PC-9 (cell line): ENCODE data around the gene RNF166. TPM values are rescaled to one million over a fixed set of nuclear protein-coding genes. Genes with fewer than 3 reads are reported as not detected.

Experiments
- BruUV-seq: library from RNA; stranded (reverse); fragments of 400-500 nt; replicated peaks from 2 replicates; lab custom pipeline; 2021; lab: Mats Ljungman, UMichigan
- CTCF ChIA-PET: fragments of 300-600 bp; sonication (Branson Sonifier 250); formaldehyde crosslinking; loops from one replicate; lab custom pipeline; 2022; ENCODE audit warnings: antibody characterized with exemption; lab: Charles Lee
- POLR2A ChIA-PET: fragments of 300-600 bp; sonication (Branson Sonifier 250); formaldehyde crosslinking; loops from one replicate; lab custom pipeline; 2022; ENCODE audit warnings: antibody characterized with exemption; ENCODE audit not compliant: unreplicated experiment; lab: Charles Lee
- DNase-seq, 2 experiments: peaks; one replicate each; pipeline versions ENCODE4 v3.0.0 to v3.0.0-alpha.2; 2015 to 2022; ENCODE audit warnings: mixed read lengths in 1 of 2
- H2AFZ ChIP-seq: fragments of 200-600 bp; sonication (generic); 2 replicates; pipeline ENCODE4 v1.8.1; 2017; ENCODE audit warnings: antibody characterized with exemption
- H3F3A ChIP-seq: fragments of 200-600 bp; sonication (generic); 2 replicates; pipeline ENCODE4 v1.8.1; 2017; ENCODE audit warnings: antibody characterized with exemption, mild to moderate bottlenecking, low read depth; ENCODE audit not compliant: insufficient read depth
- H3K27ac ChIP-seq: fragments of 200-600 bp; sonication (generic); 2 replicates; pipeline ENCODE4 v1.6.1; 2016; ENCODE audit warnings: mixed run types
- H3K27me3 ChIP-seq: fragments of 200-600 bp; sonication (generic); 2 replicates; pipeline ENCODE4 v1.6.1; 2016; ENCODE audit warnings: low read depth, mixed run types; ENCODE audit not compliant: insufficient read depth
- H3K36me3 ChIP-seq: fragments of 200-600 bp; sonication (generic); 2 replicates; pipeline ENCODE4 v1.6.1; 2016; ENCODE audit warnings: low read depth, mixed run types
- H3K4me1 ChIP-seq: fragments of 200-600 bp; sonication (generic); replicated peaks from 2 replicates; pipeline ENCODE4 v1.6.1; 2016; ENCODE audit warnings: mixed run types; ENCODE audit not compliant: insufficient read depth
- H3K4me2 ChIP-seq: fragments of 200-600 bp; sonication (generic); 2 replicates; pipeline ENCODE4 v1.6.1; 2017; ENCODE audit warnings: mixed run types
- H3K4me3 ChIP-seq: fragments of 200-600 bp; sonication (generic); 2 replicates; pipeline ENCODE4 v1.6.1; 2016; ENCODE audit warnings: mixed run types
- H3K79me2 ChIP-seq: fragments of 200-600 bp; sonication (generic); 2 replicates; pipeline ENCODE4 v1.6.1; 2017; ENCODE audit warnings: low read depth, mixed run types
- H3K9me2 ChIP-seq: fragments of 200-600 bp; sonication (generic); 2 replicates; pipeline ENCODE4 v1.8.1; 2017; ENCODE audit warnings: mild to moderate bottlenecking; ENCODE audit not compliant: insufficient read depth
- H3K9me3 ChIP-seq: fragments of 200-600 bp; sonication (generic); 2 replicates; pipeline ENCODE4 v1.8.1; 2016; ENCODE audit warnings: low read depth; ENCODE audit not compliant: insufficient read depth
- H4K20me1 ChIP-seq: fragments of 200-600 bp; sonication (generic); 2 replicates; pipeline ENCODE4 v1.8.1; 2017; ENCODE audit not compliant: insufficient read depth
- CTCF ChIP-seq: fragments of 200-600 bp; sonication (generic); conservative IDR thresholded peaks from 2 replicates; pipeline ENCODE4 v1.6.1; 2017; ENCODE audit warnings: mixed run types, antibody characterized with exemption, mild to moderate bottlenecking, moderate library complexity
- EZH2 ChIP-seq: fragments of 200-600 bp; sonication (generic); IDR thresholded peaks from 2 replicates; pipeline ENCODE4 v1.8.0; 2017; ENCODE audit warnings: antibody characterized with exemption, low read depth
- intact Hi-C: fragments of 100-400 bp; cut with micrococcal nuclease; formaldehyde crosslinking; loops from one replicate; pipeline ENCODE4 v1.10.0; 2022; ENCODE audit not compliant: unreplicated experiment
- total RNA-seq: library from RNA; stranded (reverse); gene quantifications from 2 replicates; pipeline ENCODE4 v1.2.3, GENCODE V29; 2021

The RNF166 gene
- total RNA-seq, 1 experiment from 2014 or later: 29.4 TPM

DNA sequence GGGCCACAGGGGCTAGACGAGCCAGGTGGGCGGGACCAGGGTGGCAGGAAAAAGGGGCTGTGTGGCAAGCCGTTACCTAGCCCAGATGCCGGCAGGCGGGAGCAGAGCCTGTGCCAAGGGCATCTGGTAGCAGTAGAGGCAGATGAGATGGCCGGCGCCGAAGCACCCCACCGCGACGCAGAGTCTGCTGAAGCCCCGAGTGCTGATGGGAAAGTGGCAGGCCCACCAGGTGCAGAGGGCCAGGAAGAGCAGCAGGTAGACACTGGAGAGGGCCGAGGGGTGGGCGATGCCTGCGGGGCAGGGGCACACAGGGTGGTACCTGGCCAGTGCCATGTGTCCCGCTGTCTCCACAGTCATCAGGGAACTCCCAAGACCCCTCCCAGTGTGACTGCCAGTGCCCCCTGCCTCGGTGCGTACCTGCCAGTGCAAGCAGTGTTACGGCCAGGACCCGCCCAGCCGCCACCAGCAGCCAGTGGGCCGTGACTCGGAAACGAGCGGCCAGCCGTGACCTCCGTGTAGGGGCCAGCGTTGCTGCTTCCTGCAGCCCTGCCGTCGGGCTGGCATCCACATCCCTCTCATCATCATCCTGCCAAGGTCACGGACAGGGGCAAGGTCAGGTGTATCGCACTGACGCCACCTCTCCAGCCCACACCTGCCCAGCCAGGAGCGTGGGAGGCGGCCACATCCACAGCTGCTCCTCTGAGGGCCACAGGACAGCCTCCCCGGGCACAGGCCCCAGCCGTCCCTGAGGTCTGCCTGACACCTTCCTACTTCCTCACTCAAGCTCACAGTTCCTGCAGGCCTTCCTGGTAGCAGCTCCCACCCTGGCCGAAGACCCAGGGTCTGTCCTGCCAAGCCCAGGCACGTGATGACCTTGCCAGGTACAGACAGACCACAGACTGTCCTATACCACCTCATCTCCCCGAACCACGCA, 32.2 kb upstream of the RNF166 start:
- no peak overlapping the region for H3K4me2 ChIP-seq
- H3K27me3 ChIP-seq: no peaks in the 10 kb centered on the region
- H3K9me3 ChIP-seq: no peaks in the 10 kb centered on the region
- CTCF ChIA-PET: interaction anchor here (0.8 to 0.9 kb wide), 2 partner anchors 17 to 71 kb away, joined by 3 to 19 read pairs; no protein-coding TSS in a partner anchor
- no peak for TF ChIP-seq EZH2
- no peak for TF ChIP-seq CTCF
- no peaks in the 10 kb centered on the region for H3K9me2 ChIP-seq
- POLR2A ChIA-PET: no interaction called here
- 0 out of 2 replicates have a peak, but pooled peaks cover 3% of the 10 kb centered on the region for H3K36me3 ChIP-seq
- no peak overlapping the region for H3K27ac ChIP-seq
- H2AFZ ChIP-seq: no peak overlapping the region
- no TSS peak for BruUV-seq
- DNase-seq: no peak
- peaks cover 15% of the 10 kb centered on the region for H3F3A ChIP-seq
- H3K79me2 ChIP-seq: peaks cover 5% of the 10 kb centered on the region; the same call in 1 of the 2 replicates
- H4K20me1 ChIP-seq: peaks cover 19% of the 10 kb centered on the region
- H3K4me3 ChIP-seq: no peak overlapping the region
- intact Hi-C loops: loop anchor here (2.0 to 5.0 kb wide), 3 partner anchors 24 to 429 kb away; partner anchors contain the start of gene CDT1
- peaks cover 4% of the 10 kb centered on the region; the same call in 1 of the 2 replicates for H3K4me1 ChIP-seq

DNA sequence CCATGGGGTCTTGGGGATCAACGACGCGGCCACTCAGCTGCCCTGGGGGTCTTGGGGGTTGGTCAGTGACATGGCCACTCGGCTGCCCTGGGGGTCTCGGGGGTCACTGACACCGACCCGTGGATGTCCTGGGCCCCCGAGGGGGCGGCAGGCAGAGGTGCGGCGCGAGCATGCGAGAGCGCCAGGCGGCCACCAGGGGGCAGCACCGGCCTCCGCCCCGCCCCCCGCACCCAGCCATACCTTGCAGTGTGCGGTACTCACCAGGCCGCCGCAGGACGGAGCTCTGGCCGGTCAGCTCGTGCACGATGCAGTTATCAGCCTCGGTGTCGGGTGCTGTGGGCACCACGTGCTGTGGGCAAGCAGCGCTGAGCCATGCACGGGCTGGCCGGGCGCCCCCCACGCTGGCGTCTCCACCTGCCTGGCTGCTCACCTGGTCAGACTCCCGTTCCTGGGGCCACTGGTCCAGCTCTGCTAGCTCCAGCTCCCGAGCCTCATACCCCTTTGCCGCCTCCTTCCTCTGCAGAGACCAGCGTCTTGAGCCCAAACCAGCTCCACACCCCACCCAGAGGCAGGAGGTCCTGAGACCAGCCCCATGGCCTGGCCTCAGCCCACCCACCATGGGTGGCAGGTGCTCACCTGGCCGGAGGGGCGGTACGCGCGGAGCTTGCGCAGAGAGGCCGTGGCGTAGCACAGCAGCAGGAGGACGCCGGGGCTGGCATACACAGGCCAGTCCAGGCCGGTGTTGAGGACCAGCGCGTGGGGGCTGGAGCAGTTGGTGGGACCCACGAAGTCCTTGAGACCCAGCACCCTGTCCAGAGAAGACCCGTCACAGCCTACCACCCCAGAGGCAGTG, 31.3 kb upstream of the RNF166 start:
- Histone ChIP-seq H3K4me1 (no peaks in the 10 kb centered on the region), H3K9me2 (no peaks in the 10 kb centered on the region), H3K9me3 (no peaks in the 10 kb centered on the region), H3K27me3 (no peaks in the 10 kb centered on the region), H3K36me3 (0 out of 2 replicates have a peak, but pooled peaks cover 3% of the 10 kb centered on the region), H3F3A (peaks cover 15% of the 10 kb centered on the region), H3K79me2 (no peaks in the 10 kb centered on the region), H2AFZ (no peak overlapping the region), H3K27ac (no peak overlapping the region), H3K4me2 (no peak overlapping the region), H4K20me1 (peaks cover 14% of the 10 kb centered on the region), H3K4me3 (no peak overlapping the region)
- intact Hi-C loops: loop anchor here (1.0 to 5.0 kb wide), 4 partner anchors 25 to 430 kb away; partner anchors contain the start of genes CDT1 and PIEZO1
- TF ChIP-seq CTCF (peak; percentile 96), EZH2 (no peak)
- no TSS peak for BruUV-seq
- ChIA-PET CTCF (interaction anchor here (0.5 to 1.6 kb wide), 30 partner anchors 9 to 480 kb away, joined by 3 to 20 read pairs (median 4); partner anchors contain the start of genes PIEZO1 and ZNF778), POLR2A (interaction anchor here (0.5 to 0.7 kb wide), 8 partner anchors 15 to 74 kb away, joined by 3 to 6 read pairs (median 4); partner anchors contain the start of genes MVD and PIEZO1)
- peak; percentile 50 to 84 for DNase-seq
